ENCODE measurements around the gene SLC30A7. TPM values are rescaled to one million over a fixed set of nuclear protein-coding genes. Genes with fewer than 3 reads are reported as not detected.
A peak's percentile ranks its signal among the peaks of the same experiment; 100 is the strongest.
"Not testable (repeated sequence)": the region's sequence is repeated elsewhere in the genome, so short reads cannot be mapped to it uniquely, and the experiment has no call there.

SLC30A7 gene
- total RNA-seq, 2 donors from 2014 or later, result 19.8 to 31.0 TPM

DNA sequence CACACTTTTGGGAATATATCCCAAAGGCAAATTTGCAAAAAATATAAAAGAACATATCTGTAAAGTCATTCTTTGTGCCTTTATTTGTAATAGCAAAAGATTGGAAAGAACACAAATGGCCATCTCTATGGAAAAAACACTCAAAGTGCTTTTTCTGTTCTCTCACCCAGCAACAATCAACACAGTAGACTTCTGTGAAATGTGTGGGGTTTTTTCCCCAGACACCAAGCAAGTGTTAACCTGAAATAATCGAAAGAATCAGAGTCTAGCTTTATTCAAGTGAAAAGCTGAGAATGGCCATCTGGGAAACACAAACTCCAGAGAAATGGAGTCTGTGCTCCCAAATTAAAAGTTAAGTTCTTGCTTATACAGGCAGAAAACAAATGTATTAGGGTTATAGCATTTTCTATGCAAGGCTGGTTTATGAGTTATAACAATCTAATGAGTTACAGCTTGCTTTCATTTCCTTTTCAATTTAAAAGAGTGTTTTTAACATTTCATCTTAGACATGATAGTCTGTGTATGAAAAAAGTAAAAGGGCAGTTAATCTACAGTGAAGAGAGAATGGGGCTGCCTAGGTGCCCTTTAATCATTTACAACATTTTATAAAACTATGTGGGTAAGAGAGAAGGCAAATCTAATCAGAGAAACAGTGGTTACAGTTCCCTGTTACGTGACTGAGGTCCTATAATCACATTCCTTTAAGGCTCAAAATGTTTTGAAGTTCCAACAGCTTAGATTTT lies 46.6 kb downstream of the SLC30A7 start:
- DNase-seq (ENCODE audit: low spot score), result no peak
- H3K27ac ChIP-seq, result no peak overlapping the region
- H3K4me1 ChIP-seq (replicated peaks), result no peaks in the 10 kb centered on the region
- intact Hi-C loops (cut with DNase I), result no loop called here
- H3K27me3 ChIP-seq (replicated peaks; ENCODE audit: insufficient read depth), result no peaks in the 10 kb centered on the region
- no peaks in the 10 kb centered on the region for H3K9me3 ChIP-seq
- no peak overlapping the region for H3K4me3 ChIP-seq
- TF ChIP-seq, protein P1, sequence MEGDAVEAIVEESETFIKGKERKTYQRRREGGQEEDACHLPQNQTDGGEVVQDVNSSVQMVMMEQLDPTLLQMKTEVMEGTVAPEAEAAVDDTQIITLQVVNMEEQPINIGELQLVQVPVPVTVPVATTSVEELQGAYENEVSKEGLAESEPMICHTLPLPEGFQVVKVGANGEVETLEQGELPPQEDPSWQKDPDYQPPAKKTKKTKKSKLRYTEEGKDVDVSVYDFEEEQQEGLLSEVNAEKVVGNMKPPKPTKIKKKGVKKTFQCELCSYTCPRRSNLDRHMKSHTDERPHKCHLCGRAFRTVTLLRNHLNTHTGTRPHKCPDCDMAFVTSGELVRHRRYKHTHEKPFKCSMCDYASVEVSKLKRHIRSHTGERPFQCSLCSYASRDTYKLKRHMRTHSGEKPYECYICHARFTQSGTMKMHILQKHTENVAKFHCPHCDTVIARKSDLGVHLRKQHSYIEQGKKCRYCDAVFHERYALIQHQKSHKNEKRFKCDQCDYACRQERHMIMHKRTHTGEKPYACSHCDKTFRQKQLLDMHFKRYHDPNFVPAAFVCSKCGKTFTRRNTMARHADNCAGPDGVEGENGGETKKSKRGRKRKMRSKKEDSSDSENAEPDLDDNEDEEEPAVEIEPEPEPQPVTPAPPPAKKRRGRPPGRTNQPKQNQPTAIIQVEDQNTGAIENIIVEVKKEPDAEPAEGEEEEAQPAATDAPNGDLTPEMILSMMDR (IDR thresholded peaks at IDR 0.05), result no peak
- TF ChIP-seq POLR2A (IDR thresholded peaks at IDR 0.05) (no peak), POLR2AphosphoS5 (IDR thresholded peaks at IDR 0.05) (no peak)
- no peaks in the 10 kb centered on the region for H3K36me3 ChIP-seq
- 88% methylated on average over 2 of the region's 2 CpGs for WGBS

DNA sequence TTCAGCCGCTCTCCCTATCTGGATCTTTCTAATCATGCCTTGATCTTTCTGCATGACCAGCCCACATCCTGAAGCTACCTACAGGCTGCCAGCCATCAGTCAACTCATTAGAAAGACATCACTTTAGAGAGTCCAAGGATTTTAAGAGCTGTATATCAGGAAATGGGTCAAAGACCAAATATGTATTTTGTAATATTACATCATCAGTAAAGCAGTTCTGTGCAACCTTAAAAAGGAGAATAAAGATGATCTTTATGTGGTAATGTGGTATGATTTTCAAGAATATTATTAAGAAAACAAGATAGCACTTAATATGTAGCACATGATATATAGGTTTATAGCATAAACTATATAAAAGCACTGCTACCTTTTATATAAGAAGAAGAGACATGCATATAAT lies 47.6 kb downstream of the SLC30A7 start:
- Histone ChIP-seq H3K36me3 (no peaks in the 10 kb centered on the region), H3K27me3 (replicated peaks; ENCODE audit: insufficient read depth) (no peaks in the 10 kb centered on the region), H3K27ac (no peak overlapping the region), H3K9me3 (no peaks in the 10 kb centered on the region), H3K4me1 (replicated peaks) (no peaks in the 10 kb centered on the region), H3K4me3 (no peak overlapping the region)
- 100% methylated on average over 1 of the region's 1 CpG for WGBS
- intact Hi-C loops (cut with DNase I), result no loop called here
- TF ChIP-seq POLR2AphosphoS5 (IDR thresholded peaks at IDR 0.05) (no peak), POLR2A (IDR thresholded peaks at IDR 0.05) (no peak)
- TF ChIP-seq, protein P1 (IDR thresholded peaks at IDR 0.05), result no peak
- DNase-seq (ENCODE audit: low spot score), result no peak

DNA sequence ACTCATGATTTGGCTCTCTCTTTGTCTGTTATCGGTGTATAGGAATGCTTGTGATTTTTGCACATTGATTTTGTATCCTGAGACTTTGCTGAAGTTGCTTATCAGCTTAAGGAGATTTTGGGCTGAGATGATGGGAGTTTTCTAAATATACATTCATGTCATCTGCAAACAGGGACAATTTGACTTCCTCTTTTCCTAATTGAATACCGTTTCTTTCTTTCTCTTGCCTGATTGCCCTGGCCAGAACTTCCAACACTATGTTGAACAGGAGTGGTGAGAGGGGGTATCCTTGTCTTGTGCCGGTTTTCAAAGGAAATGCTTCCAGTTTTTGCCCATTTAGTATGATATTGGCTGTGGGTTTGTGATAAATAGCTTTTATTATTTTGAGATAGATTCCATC lies 50.2 kb downstream of the SLC30A7 start:
- DNase-seq (ENCODE audit: low spot score); H3K36me3 ChIP-seq; H3K27ac ChIP-seq; intact Hi-C loops (cut with DNase I); H3K27me3 ChIP-seq (replicated peaks; ENCODE audit: insufficient read depth); H3K4me1 ChIP-seq (replicated peaks); H3K9me3 ChIP-seq; H3K4me3 ChIP-seq: not testable (repeated sequence)
- WGBS, result 97% methylated on average over 3 of the region's 3 CpGs

DNA sequence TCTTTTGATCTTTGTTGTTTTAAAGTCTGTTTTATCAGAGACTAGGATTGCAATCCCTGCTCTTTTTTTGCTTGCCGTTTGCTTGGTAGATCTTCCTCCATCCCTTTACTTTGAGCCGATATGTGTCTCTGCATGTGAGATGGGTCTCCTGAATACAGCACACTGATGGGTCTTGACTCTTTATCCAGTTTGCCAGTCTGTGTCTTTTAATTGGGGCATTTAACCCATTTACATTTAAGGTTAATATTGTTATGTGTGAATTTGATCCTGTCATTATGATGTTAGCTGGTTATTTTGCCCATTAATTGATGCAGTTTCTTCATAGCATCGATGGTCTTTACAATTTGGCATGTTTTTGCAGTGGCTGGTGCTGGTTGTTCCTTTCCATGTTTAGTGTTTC lies 51.9 kb downstream of the SLC30A7 start:
- H3K4me1 ChIP-seq (replicated peaks); intact Hi-C loops (cut with DNase I); H3K36me3 ChIP-seq; H3K27ac ChIP-seq; H3K9me3 ChIP-seq; H3K27me3 ChIP-seq (replicated peaks; ENCODE audit: insufficient read depth); H3K4me3 ChIP-seq; DNase-seq (ENCODE audit: low spot score): not testable (repeated sequence)
- 98% methylated on average over 3 of the region's 3 CpGs for WGBS

DNA sequence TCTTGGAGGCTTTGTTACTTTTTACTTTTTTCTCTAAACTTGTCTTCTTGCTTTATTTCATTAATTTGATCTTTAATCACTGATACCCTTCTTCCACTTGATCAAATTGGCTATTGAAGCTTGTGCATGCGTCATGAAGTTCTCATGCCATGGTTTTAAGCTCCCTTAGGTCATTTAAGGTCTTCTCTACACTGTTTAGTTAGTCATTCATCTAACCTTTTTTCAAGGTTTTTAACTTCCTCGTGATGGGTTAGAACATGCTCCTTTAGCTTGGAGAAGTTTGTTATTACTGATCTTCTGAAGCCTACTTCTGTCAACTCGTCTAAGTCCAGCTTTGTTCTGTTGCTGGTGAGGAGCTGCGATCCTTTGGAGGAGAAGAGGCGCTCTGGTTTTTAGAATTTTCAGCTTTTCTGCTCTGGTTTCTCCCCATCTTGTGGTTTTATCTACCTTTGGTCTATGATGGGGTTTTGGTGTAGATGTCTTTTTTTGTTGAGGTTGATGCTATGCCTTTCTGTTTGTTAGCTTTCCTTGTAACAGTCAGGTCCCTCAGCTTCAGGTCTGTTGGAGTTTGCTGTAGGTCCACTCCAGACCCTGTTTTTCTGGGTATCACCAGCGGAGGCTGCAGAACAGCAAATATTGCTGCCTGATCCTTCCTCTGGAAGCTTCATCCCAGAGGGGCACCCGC lies 53.0 kb downstream of the SLC30A7 start:
- H3K9me3 ChIP-seq; H3K4me1 ChIP-seq (replicated peaks); intact Hi-C loops (cut with DNase I); H3K27me3 ChIP-seq (replicated peaks; ENCODE audit: insufficient read depth); H3K27ac ChIP-seq; DNase-seq (ENCODE audit: low spot score); H3K4me3 ChIP-seq; H3K36me3 ChIP-seq: not testable (repeated sequence)
- 94% methylated on average over 7 of the region's 7 CpGs for WGBS

DNA sequence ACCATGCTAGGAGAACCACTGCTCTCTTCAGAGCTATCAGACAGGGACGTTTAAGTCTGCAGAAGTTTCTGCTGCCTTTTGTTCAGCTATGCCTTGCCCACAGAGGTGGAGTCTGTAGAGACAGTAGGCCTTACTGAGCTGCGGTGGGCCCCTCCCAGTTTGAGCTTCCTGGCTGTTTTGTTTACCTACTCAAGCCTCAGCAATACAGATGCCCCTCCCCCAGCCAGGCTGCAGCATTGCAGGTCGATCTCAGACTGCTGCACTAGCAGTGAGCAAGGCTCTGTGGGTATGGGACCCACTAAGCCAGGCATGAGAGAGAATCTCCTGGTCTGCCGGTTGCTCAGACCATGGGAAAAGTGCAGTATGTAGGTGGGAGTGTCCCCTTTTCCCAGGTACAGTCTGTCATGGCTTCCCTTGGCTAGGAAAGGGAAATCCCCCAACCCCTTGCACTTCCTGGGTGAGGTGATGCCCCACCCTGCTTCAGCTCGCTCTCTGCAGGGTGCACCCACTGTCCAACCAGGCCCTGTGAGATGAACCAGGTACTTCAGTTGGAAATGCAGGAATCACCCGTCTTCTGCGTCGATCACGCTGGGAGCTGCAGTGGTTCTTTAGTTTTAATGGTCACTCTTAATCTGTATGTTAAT lies 53.7 kb downstream of the SLC30A7 start:
- H3K4me1 ChIP-seq (replicated peaks); intact Hi-C loops (cut with DNase I); H3K27me3 ChIP-seq (replicated peaks; ENCODE audit: insufficient read depth); H3K27ac ChIP-seq; H3K9me3 ChIP-seq; H3K4me3 ChIP-seq; H3K36me3 ChIP-seq: not testable (repeated sequence)
- peak; percentile 55 for DNase-seq (ENCODE audit: low spot score)
- WGBS, result 77% methylated on average over 9 of the region's 9 CpGs

Measured in prostate gland (tissue), 2 donors.